K562 (cell line): Measurements from ENCODE around the gene SCYL1. TPM values are rescaled to one million over a fixed set of nuclear protein-coding genes. Genes with fewer than 3 reads are reported as not detected.

Source experiments
- BRD4 ChIP-seq: fragments of 200-600 bp; sonication (generic); IDR thresholded peaks from 2 replicates; pipeline ENCODE4 v1.6.1; 2017; ENCODE audit warnings: inconsistent platforms
- CBX3 ChIP-seq, 2 experiments: IDR thresholded peaks; 1 replicate in 1 of 2; 2 replicates in 1 of 2; pipeline ENCODE4 v1.6.1; 2012; ENCODE audit warnings: inconsistent platforms in 2 of 2, low read length in 2 of 2, borderline replicate concordance in 1 of 2, control low read depth in 1 of 2
- DDX20 ChIP-seq: fragments of 450-650 bp; IDR thresholded peaks from 2 replicates; pipeline ENCODE4 v1.6.1; 2016; ENCODE audit warnings: missing genetic modification characterization, low read depth, mild to moderate bottlenecking, missing compliant biosample characterization, moderate library complexity
- DNMT1 ChIP-seq: fragments of 450-650 bp; IDR thresholded peaks from 2 replicates; pipeline ENCODE4 v1.6.1; 2016; ENCODE audit warnings: antibody characterized with exemption, mild to moderate bottlenecking
- DPF2 ChIP-seq: fragments of 450-650 bp; IDR thresholded peaks from 2 replicates; pipeline ENCODE4 v1.6.1; 2016
- FOXK2 ChIP-seq, 2 experiments: fragments of 450-650 bp; IDR thresholded peaks in 1 of 2; conservative IDR thresholded peaks in 1 of 2; 2 replicates each; pipeline ENCODE4 v1.6.1; 2016; ENCODE audit warnings: low read depth in 2 of 2, mild to moderate bottlenecking in 1 of 2
- FUS ChIP-seq: fragments of 200-400 bp; formaldehyde crosslinking; optimal IDR thresholded peaks from 2 replicates; pipeline ENCODE3; 2017; ENCODE audit warnings: low read depth, low read length
- MTA3 ChIP-seq: fragments of 450-650 bp; formaldehyde crosslinking; IDR thresholded peaks from 2 replicates; pipeline ENCODE4 v1.6.1; 2017; ENCODE audit warnings: mild to moderate bottlenecking, borderline replicate concordance
- NR2F6 ChIP-seq: fragments of 450-650 bp; formaldehyde crosslinking; IDR thresholded peaks from 2 replicates; pipeline ENCODE4 v1.4.0; 2020; ENCODE audit warnings: mild to moderate bottlenecking
- PCBP2 ChIP-seq: fragments of 200-400 bp; formaldehyde crosslinking; IDR thresholded peaks from 2 replicates; pipeline ENCODE4 v1.6.1; 2018; ENCODE audit warnings: low read length, low read depth, mild to moderate bottlenecking, moderate library complexity; ENCODE audit not compliant: poor library complexity, severe bottlenecking
- PHF21A ChIP-seq: fragments of 450-650 bp; IDR thresholded peaks from 2 replicates; pipeline ENCODE4 v1.6.1; 2017; ENCODE audit warnings: low read depth, borderline replicate concordance
- RAD51 ChIP-seq: fragments of 450-650 bp; IDR thresholded peaks from 2 replicates; pipeline ENCODE4 v1.7.1; 2016; ENCODE audit warnings: low read depth, mild to moderate bottlenecking, borderline replicate concordance
- SRSF1 ChIP-seq: fragments of 200-400 bp; formaldehyde crosslinking; IDR thresholded peaks from 2 replicates; pipeline ENCODE4 v1.6.1; 2017; ENCODE audit warnings: mild to moderate bottlenecking, low read depth, low read length, moderate library complexity
- TAL1 ChIP-seq: fragments of 450-650 bp; IDR thresholded peaks from 2 replicates; pipeline ENCODE4 v1.6.1; 2016; ENCODE audit warnings: mild to moderate bottlenecking
- ZBED1 ChIP-seq: IDR thresholded peaks from 2 replicates; pipeline ENCODE4 v1.6.1; 2014
- ZNF134 ChIP-seq: fragments of 250-450 bp; sonication (Bioruptor Pico); conservative IDR thresholded peaks from 2 replicates; pipeline ENCODE4 v1.4.0; 2020
- ZNF384 ChIP-seq: IDR thresholded peaks from 2 replicates; pipeline ENCODE4 v1.6.1; 2012; ENCODE audit warnings: low read depth, low read length, improper control_type of control experiment
- ZNF408 ChIP-seq: fragments of 250-450 bp; sonication (Bioruptor Pico); IDR thresholded peaks from 2 replicates; pipeline ENCODE4 v1.4.0; 2020; ENCODE audit warnings: low read depth, mild to moderate bottlenecking, moderate library complexity
- ZNF589 ChIP-seq: fragments of 200-800 bp; sonication (Bioruptor generic); IDR thresholded peaks from 2 replicates; pipeline ENCODE4 v1.6.1; 2016; ENCODE audit warnings: low read depth, missing genetic modification characterization, missing compliant biosample characterization
- ZNF785 ChIP-seq: fragments of 250-450 bp; sonication (Bioruptor Pico); IDR thresholded peaks from 2 replicates; pipeline ENCODE4 v1.4.0; 2020; ENCODE audit warnings: mild to moderate bottlenecking
- polyA plus RNA-seq, 8 experiments: library from polyadenylated mRNA; depleted of rRNA in 4 of 8; stranded (reverse) in 5 of 8; unstranded in 3 of 8; fragments of >200 nt; fragmentation: Nextera tagmentation in 2 of 8; fragmentation: Illumina TruSeq in 1 of 8; extraction: Ambion mirVana in 2 of 8; extraction: Trizol in 1 of 8; gene quantifications; 2 replicates each; pipeline versions ENCODE4 v1.2.1 to v1.2.3, GENCODE V29; 2011 to 2014; ENCODE audit warnings: inconsistent platforms in 1 of 8, missing spikeins in 1 of 8
- total RNA-seq, 7 experiments: library from RNA; depleted of rRNA in 6 of 7; stranded (reverse); fragments of >200 nt in 6 of 7; fragmentation: Illumina TruSeq in 2 of 7; extraction: Trizol in 2 of 7; gene quantifications; 2 replicates each; pipeline versions ENCODE4 v1.2.1 to v1.2.3, GENCODE V29; 2011 to 2021; ENCODE audit warnings: low replicate concordance in 1 of 7
- TF ChIP-seq, protein P1 (sequence below): fragments of 250-450 bp; sonication (Bioruptor Pico); IDR thresholded peaks from 2 replicates; pipeline ENCODE4 v1.4.0; 2020; ENCODE audit warnings: mild to moderate bottlenecking
- TF ChIP-seq, protein P2 (sequence below): sonication (generic); formaldehyde crosslinking; IDR thresholded peaks from 2 replicates; pipeline ENCODE4 v1.5.0; 2020; ENCODE audit warnings: missing genetic modification reagents
- TF ChIP-seq, protein P3 (sequence below): sonication (generic); formaldehyde crosslinking; IDR thresholded peaks from 2 replicates; pipeline ENCODE4 v1.8.1; 2023; ENCODE audit warnings: mild to moderate bottlenecking, missing genetic modification reagents, moderate library complexity
- TF ChIP-seq, protein P4 (sequence below): fragments of 250-450 bp; sonication (Bioruptor Pico); IDR thresholded peaks from 2 replicates; pipeline ENCODE4 v1.8.0; 2022; ENCODE audit warnings: inconsistent platforms

The SCYL1 gene
- total and polyA plus RNA-seq, 9 of the 15 experiments (the other 6 are each of a cell fraction or from before 2014, with no cell fraction given) = 1.9 to 145 (median 57.6) TPM

DNA sequence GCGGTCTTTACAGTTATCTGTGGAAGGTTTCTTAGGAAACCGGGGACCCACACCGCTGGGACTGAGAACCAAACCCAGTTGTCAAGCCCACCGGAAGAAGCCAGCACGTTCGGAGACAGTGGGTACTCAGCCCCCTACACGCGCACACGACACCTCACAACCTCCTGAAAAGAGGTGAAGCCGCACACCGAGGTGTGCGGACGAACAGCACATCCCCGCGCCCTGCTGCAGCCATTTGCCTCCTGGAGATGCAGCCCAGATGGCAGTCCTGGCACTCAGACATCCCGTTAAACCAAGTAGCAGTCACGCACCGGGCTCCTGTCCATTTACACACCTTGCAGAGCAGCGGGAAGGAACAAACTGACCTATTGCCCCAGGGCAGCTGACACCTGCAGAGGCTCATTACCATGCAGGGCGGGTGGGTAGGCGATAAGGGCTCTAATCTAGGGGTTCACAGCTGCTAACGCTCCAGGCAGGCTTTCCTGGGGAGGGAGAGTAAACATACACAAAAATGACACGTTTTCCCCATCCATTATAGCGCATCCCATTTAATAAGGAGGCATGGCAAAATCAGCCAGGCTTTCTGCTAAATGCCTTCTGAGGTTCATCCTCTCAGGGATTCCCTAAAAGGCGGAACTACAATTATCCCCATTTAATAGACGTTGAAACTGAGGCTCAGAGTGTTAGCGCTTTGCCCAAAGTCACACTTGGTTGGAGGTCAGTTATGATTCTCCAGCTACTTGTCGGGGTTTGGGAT, 50.1 kb downstream of the SCYL1 start (continued):
- peak in 1 of 2 experiments; percentile 89; a peak in 2 of 3 replicates for TF ChIP-seq CBX3 (IDR thresholded peaks at IDR 0.05; ENCODE audit: borderline replicate concordance in 1 of 2, low read length in 2 of 2)
- TF ChIP-seq ZNF408 = no peak
- peak; percentile 63; the same call in 1 of the 2 replicates for TF ChIP-seq BRD4
- TF ChIP-seq DDX20 (tag) = no peak
- TF ChIP-seq FUS = no peak
- no peak for TF ChIP-seq ZNF384
- TF ChIP-seq PCBP2 = no peak
- peak; percentile 48 to 58; a peak in 2 of 4 replicates for TF ChIP-seq FOXK2 (conservative IDR thresholded peaks at IDR 0.05 in 1 of 2, IDR thresholded peaks at IDR 0.05 in 1 of 2; ENCODE audit: low read depth in 2 of 2)
- peak; percentile 38; the same call in 1 of the 2 replicates for TF ChIP-seq ZBED1
- TF ChIP-seq, protein P1, sequence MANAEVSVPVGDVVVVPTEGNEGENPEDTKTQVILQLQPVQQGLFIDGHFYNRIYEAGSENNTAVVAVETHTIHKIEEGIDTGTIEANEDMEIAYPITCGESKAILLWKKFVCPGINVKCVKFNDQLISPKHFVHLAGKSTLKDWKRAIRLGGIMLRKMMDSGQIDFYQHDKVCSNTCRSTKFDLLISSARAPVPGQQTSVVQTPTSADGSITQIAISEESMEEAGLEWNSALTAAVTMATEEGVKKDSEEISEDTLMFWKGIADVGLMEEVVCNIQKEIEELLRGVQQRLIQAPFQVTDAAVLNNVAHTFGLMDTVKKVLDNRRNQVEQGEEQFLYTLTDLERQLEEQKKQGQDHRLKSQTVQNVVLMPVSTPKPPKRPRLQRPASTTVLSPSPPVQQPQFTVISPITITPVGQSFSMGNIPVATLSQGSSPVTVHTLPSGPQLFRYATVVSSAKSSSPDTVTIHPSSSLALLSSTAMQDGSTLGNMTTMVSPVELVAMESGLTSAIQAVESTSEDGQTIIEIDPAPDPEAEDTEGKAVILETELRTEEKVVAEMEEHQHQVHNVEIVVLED (CRISPR knock-in tag) = no peak
- TF ChIP-seq NR2F6 = no peak
- peak; percentile 85 for TF ChIP-seq DPF2
- TF ChIP-seq, protein P2, sequence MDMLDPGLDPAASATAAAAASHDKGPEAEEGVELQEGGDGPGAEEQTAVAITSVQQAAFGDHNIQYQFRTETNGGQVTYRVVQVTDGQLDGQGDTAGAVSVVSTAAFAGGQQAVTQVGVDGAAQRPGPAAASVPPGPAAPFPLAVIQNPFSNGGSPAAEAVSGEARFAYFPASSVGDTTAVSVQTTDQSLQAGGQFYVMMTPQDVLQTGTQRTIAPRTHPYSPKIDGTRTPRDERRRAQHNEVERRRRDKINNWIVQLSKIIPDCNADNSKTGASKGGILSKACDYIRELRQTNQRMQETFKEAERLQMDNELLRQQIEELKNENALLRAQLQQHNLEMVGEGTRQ (CRISPR knock-in tag) = no peak
- no peak for TF ChIP-seq DNMT1
- 0 out of 2 replicates have a peak, but pooled peaks have one; percentile 35 for TF ChIP-seq MTA3
- TF ChIP-seq ZNF134 = no peak
- TF ChIP-seq, protein P3, sequence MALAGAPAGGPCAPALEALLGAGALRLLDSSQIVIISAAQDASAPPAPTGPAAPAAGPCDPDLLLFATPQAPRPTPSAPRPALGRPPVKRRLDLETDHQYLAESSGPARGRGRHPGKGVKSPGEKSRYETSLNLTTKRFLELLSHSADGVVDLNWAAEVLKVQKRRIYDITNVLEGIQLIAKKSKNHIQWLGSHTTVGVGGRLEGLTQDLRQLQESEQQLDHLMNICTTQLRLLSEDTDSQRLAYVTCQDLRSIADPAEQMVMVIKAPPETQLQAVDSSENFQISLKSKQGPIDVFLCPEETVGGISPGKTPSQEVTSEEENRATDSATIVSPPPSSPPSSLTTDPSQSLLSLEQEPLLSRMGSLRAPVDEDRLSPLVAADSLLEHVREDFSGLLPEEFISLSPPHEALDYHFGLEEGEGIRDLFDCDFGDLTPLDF = no peak
- peak; percentile 97 for TF ChIP-seq ZNF589 (CRISPR knock-in tag)
- TF ChIP-seq SRSF1 = no peak
- no peak for TF ChIP-seq RAD51
- TF ChIP-seq PHF21A = no peak
- TF ChIP-seq, protein P4, sequence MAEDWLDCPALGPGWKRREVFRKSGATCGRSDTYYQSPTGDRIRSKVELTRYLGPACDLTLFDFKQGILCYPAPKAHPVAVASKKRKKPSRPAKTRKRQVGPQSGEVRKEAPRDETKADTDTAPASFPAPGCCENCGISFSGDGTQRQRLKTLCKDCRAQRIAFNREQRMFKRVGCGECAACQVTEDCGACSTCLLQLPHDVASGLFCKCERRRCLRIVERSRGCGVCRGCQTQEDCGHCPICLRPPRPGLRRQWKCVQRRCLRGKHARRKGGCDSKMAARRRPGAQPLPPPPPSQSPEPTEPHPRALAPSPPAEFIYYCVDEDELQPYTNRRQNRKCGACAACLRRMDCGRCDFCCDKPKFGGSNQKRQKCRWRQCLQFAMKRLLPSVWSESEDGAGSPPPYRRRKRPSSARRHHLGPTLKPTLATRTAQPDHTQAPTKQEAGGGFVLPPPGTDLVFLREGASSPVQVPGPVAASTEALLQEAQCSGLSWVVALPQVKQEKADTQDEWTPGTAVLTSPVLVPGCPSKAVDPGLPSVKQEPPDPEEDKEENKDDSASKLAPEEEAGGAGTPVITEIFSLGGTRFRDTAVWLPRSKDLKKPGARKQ (CRISPR knock-in tag) = no peak
- peak; percentile 93 for TF ChIP-seq TAL1
- TF ChIP-seq ZNF785 (CRISPR knock-in tag) = no peak
